NOMO-1 treated with DMSO at 0.1 percent for 48 hours (cell line): Measurements from ENCODE around the gene FREM1.
A peak's percentile ranks its signal among the peaks of the same experiment; 100 is the strongest.

Source experiments
- DNase-seq: peaks from one replicate; lab custom pipeline; 2025; ENCODE audit not compliant: unreplicated experiment; lab: John Stamatoyannopoulos, UW

FREM1 gene

DNA sequence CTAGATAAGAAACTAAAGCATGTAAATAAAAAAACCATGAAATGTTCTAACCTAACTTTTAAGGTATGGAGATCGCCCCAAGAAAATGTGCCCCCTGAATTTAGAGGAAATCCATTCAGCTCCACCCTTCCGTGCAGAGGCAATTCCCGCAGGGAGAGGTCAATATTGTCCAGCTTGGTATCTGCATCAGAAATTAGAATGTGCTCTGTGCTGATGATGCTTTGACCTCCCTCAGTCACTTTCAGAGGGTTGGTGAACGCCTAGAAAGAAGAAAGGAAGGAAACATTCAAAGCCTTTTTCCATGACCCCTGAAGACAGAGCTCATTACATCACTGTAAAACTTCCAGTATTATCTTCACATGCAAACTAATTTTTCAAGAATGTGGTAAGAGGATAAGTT is 91.0 kb downstream of the FREM1 start:
- DNase-seq = no peak

DNA sequence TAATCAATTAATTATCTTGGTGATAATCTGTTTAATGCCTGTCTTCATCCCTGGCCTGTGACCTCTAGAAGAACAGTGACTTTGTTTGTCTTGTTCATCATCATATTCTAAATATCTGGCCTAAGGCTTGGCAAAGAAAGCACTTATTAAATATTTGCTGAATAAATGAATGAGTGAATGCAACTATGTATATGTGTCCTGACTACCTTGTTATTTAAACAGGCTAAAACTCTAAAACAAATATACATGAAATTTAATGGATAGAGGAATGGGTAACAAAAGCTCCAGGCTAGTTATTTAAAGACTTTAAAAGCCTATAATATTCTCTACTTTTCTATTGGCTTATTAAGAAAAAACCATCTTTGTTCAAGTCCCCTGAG is 96.0 kb downstream of the FREM1 start:
- no peak for DNase-seq

DNA sequence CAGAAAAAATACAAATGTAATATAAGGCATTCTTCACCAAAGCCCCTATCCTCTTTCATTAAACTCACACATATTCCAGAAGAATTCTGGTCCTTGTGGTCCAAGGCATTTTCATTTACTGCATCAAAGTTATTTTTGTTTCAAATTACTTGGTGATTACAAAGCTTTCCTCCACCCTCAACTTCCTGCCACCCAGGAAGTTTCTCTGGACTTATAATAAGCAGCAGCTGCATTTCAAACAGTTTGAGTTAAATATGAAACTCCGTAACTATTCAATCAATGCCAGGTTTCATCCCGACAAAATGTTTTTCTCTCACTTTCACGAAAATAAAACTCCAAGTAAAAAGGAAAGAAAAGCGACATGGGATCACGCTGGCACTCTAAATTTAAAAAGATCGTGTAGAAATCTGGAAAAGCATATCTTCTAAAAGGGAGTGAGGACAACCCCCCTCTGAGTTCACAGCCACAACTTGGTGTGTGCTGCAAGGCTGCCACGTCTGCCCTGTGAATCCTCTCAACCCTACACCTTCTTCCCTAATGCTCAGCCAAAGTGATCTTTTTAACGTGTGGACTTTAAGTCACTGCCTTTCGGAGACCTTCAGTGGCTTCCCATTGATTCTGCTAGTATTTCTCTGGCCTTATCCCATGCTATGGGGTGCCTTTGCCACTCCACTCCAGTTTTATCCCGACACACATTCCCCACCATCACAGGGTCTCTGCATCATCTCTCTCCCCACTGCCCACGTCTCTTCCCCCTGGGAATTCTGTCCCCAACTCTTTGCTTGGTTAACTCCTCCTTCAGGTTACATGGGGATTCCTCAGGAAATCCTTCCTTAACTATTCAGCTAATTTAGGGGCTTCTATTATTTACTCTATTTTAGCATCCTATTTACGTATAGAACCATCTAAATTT is 96.6 kb downstream of the FREM1 start:
- DNase-seq = no peak

DNA sequence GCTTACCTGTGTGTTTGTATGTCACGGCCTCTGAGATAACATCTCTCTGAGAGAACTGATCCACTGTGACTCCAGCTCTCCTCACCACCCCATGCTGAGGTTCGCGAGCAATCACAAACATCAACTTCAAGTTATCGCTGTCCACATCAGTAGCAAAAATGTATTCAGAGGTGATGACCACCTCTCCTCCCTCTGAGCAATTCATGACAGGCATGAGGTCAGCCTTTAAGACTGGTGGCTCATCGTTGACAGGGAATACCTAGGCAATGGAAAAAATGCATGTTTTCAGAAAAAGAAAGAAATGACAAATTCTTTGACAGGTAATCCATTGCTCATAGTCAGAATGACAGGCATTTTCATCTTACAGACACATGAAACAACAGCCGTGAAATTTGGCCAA is 97.4 kb downstream of the FREM1 start:
- no peak for DNase-seq

DNA sequence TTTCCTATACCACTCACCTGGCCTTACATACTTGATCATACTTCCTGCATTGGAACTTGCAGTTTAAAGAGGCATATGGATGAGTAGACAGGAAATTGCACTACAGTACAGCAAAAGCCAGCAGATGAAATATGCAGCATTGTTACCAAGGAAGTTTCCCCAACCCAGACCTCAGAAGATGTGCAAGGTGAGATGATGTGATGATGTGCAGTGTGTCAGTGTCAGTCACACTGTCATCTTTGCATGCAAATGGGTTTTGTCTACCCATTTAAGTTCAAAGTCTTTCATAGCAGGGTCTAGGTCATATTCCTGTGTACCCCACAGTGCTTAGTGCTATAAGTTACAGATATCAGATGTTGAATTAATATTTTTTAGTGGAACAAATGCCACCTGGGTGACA is 98.4 kb downstream of the FREM1 start:
- no peak for DNase-seq

DNA sequence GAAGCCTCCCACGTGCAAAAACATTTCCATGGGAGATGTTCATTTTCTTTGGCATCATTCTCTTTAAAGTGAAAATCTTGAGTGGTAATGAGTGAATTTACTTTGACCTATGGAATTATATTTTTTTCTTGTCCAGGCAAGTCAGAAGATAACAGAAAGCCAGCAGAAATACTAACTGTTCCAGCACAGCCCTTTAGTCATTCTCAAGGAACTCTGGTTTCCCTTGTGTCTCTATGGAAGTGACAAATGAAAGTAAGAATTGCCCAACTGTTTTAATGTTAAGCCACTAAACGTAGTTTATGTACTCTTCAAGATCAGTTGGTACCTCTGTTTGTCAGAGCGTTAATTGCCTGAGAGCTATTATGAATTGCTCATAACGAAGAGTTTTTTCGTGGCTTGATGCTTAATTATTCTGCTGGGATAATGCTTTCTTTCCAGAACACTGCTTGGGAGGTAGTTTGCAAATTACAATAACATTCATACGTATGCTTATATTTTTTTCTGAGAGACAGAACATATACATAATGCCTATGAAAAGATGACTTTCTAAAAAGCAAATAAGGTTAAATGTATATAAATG is 103.2 kb downstream of the FREM1 start:
- DNase-seq = no peak

DNA sequence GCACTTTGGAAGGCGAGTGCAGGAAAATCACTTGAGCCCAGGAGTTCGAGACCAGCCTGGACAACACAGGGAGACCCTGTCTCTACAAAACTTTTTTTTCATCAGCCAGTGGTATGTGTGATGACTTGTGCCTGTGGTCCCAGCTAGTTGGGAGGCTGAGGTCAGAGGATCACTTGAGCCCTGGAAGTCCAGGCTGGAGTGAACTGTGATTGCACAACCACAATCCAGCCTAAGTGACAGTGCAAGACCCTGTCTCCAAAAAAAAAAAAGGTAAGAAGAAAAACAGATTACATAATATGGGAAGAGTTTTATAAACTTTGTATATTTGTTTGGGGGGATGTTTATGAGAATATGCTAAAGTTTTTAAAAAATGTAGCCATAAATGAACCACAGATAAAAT is 111.2 kb downstream of the FREM1 start:
- DNase-seq = no peak

DNA sequence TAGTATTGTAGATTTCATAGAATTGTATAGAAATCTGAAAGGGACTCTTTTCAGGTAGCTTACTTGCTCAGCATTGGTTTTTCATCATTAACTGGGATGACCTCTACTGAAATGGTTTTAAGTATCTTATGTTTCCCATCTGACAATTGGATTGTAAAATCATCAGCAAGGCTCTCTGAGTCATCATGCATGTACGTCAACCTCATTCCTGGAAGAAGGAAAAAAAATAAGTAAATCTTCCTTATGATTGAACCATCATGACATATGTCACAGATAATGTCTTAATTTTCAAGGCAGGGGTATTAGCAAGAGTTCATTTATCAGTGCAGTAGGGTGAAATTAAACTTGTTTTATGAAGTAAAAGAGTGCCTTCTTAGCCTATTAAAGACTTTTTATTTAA is 112.8 kb downstream of the FREM1 start:
- DNase-seq = no peak

DNA sequence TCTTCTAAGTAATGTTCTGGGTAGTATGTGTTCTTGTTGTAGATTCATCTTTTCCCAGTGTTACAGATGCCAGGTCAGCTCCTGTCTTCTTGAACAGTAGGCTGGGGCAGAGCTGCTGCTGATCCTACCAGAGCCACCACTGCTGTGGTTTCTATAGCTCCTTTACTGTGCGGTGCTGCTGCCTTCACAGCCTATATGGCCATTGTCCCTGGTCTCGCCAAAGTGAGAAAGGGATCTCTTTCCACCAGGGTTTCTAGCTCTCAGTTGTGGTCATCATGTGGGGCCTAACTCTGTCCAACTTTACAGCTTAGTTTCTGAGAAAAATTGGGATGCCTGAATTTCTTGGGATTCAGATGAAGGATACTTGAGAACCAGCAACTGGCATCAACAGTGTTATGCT is 116.8 kb downstream of the FREM1 start:
- DNase-seq = no peak

DNA sequence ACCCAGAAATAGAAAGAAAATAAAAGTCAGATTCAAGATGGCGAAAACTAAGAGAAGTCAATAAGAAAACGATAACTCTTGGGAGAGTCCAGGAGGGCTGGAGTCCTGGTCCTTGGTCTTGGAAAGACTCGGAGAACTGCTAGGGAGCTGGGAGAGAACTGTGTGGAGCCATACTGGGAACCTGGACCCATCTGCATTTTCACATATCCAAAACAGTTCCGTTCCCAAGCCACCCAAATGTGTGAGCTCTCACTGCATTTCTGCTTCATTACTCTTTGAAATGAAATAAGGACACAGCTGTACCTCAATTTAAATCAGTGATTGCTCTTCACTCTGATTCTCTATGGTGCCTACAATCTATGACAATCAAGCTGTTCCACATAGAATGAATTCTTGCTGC is 119.6 kb downstream of the FREM1 start:
- no peak for DNase-seq

DNA sequence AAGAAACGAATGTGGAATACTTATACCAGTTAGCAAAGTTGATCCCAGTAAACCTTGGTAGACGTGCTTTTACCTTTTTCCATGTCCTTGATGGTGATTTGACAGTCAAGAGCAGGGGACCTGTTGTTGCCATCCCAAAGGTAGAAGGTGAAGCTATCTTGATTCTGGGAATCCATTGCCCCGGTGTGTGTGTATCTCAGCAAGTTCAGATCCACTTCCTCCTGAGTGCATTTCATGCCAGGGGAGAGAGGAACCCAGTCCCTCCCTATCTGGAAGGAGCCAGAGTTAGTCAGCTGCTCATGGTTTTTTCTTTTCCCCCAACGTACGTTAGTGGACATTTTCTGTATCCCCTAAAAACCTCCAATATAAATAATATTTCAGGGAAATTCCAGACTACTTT is 121.4 kb downstream of the FREM1 start:
- no peak for DNase-seq

DNA sequence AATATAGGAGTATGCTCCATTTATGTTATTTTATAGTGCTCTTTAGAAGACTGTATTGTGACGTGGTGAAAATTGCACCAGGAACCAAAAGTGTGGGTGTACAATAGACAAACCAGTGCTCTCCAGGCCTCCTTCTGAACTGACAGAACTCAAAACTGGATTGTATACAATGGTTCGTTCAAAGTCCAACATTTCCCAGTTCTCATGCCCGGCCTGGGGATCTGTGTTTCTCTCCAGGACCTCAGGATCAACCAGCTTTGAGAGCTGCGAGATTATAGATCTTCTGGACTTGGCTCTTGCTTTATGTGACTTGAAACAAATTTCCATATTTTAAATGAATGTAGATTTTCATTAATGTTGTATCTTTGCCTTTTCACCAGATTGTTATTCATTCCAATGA is 126.9 kb downstream of the FREM1 start:
- DNase-seq = no peak

DNA sequence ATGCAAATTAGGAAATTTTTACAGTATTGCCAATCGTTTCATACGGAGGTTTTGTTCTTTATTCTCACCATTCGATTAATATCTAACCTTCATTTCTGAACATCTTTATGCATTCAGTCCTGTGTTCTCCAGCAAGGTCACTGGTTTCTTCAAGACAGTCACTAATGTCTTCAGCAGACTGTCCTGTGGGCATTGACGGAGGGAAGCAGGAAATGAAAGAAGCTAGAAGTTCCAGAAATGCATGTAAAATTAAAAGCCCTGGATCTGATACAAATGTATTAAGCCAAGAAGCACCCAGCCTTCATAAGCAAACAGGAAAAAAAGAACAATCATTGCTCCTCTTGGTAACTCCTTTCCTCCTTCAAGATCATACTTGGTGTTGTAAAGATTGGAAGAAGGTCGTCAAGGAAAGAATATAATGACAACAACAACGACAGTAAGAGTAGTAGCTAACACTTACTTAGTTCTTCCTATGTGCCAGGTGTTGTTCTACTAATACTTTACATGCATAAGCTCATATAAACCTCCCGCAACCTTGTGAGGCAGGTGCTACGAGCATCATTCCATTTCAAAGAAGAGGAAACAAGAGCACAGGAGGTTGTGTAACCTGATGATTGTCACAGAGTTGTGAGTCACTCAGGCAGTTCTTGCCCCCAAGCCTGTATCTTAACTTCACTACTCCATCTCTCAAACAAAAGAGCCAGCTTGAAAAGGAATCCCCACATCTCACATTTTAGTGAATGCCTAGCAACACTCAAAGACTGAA is 127.8 kb downstream of the FREM1 start:
- DNase-seq = no peak

DNA sequence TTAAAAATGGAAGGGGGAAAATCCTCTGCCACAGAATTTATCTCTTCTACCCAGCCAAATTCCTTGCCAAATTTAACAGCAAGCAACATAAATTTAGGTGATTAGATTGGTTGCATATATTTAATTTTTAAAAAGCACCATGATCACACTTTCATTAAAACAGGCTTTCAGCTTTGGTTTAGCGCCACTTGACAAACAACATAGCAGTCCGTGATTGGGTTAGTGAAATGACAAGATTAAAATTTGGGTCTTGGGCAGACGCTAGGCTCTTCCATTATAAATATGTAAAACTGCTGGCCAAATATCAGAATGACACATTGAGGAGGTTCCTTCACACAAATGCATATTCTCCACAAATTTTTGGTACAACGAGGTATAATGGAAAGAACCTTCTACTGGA is 129.5 kb downstream of the FREM1 start:
- DNase-seq = no peak

DNA sequence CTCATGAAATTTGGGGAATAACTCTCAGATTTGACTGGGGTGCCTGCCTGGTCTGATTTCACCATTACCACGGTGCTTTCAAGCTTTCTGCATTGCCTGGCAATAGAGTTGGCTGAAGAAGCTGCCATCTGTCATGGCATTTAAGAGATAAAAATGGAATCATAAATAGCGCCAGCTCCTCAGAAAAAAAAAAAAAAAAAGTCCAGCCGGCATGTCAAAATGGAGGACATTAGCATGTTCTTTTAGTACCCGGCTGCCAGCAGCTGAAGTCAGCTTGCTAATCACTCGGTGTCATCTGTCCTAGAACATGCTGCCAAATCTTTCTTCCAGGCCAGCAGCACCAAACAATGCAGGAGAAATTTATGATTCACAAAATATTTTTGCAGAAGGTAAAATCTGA is 130.0 kb downstream of the FREM1 start:
- no peak for DNase-seq

DNA sequence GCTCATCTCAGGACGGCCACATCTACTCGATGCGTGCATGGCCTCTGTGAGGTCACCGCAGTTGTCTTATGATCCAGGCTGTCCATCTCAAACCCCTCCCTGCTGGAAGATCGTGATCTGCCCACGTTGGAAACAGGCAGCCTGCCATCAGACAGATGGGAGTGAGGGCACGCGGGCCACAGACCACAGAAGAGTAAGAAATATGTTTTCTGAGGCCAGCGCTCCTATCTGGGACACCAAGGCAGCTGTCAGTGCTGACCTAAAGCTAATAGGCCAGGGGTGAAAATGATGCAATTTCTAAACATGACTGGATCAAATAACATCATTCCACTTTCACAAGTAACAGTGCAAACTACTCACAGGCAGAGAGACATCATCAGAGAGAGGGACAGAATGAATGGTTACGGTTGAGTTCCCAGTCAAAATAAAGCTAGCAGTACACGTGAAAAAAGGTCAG is 130.6 kb downstream of the FREM1 start:
- DNase-seq = no peak

DNA sequence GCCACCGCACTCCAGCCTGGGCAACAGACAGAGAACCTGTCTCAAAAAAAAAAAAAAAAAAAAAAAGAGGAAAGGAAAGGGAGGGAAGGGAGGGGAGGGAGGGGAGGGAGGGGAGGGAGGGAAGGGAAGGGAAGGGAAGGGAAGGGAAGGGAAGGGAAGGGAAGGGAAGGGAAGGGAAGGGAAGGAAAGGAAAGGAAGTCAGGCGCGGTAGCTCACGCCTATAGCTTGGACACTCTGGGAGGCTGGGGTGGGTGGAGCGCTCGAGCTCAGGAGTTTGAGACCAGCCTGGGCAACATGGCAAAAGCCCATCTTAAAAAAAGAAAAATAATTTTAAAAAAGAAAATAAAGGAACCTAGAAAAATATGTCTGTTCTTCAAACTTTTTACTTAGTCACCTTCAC is 131.7 kb downstream of the FREM1 start:
- no peak for DNase-seq

DNA sequence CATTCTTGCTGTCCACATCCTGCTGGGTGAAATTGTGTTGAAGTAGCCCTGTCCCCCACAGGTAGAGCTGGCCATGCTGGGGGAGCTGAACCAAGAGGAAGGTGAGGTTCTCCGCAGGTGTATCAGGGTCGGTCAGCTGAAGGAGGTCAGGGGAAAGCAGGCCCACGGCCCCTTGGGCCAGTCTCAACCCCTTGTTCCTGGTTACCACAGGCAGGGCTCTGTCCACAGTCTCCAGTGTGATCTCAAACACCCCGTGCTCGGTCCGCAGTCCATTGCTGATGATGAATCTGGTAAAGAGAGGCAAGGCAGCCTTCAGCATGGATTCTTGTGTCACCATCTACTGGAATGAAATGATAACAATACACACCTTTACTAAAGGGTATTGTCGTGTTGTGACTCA is 134.3 kb downstream of the FREM1 start:
- no peak for DNase-seq

DNA sequence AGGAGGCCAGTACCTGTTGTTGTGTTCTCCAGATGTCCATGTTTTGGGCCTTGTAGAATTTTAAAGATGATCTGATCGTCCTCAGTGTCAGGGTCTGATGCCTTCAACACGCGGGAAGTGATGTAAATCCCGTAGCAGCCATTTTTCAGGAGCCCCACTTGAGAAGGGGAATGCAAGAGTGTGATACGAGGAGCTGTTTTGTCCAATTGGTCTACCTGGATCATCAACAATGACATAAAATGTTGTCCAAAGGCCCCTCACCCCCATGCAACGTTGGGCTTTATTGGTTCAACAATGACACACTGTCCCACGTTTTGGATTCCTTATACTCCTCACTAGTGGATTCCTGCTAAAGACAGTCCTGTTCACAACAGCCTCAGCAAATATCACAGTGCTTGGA is 139.6 kb downstream of the FREM1 start:
- DNase-seq = no peak

DNA sequence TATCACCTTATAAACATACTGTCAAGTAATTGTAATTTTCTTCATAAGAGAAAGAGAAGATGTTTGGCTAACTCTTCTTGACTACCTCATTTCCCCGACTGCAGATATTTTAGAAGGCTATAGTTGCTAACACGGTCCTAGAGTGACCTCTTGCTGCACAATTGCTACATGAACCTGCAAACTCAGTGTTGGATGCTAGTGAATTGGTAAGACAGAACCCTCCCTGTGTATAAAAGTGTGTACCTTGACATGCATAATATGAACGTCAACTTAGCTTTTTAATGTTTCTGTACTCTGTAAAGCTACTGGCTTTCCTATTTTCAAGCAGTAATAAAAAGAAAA is 141.0 kb downstream of the FREM1 start:
- peak; percentile 5 for DNase-seq

DNA sequence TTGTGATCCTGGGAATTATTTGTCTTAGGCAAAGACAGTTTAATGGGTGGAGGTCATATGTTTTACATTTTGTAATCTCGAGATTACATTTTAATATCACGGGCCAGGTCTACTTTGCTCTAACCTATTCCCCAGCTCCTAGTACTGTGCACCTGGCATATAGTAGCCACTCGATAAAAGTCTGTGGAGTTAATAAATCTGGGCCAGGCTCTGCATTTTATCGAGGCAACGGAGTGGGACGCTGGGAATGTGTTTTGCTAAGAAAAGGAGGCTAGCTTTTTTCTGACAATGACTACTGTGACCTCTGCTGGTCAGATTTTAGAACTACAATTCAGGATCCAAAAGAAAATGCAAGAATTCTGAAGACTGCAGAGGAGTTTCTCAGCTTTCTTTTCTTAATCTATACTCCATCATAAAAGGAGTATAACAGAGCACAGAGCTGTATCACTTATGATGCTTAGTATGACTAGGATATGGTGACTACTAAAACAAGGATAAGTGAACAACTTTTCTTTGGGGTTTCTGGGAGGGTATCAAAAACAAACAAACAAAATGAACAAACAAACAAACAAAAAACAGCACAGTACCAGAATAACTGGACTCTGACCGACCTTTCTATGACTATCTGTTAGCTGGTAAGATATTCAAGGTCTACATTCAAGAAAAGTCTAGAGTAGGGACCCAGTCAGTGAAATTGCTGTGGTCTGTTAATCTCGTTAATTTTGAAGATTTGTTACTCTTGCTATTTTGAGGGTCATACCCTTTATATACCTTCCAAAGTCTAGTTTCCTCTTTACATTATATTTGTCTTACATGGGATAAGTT is 141.6 kb downstream of the FREM1 start:
- DNase-seq = no peak
